ENCODE data around the gene HSPB1.
"Not testable (repeated sequence)": the region's sequence is repeated elsewhere in the genome, so short reads cannot be mapped to it uniquely, and the experiment has no call there.

The HSPB1 gene

GRCh38 chr7:76335417-76335816, 32.9 kb downstream of the HSPB1 start:
- not testable (repeated sequence) for DNase-seq

DNA sequence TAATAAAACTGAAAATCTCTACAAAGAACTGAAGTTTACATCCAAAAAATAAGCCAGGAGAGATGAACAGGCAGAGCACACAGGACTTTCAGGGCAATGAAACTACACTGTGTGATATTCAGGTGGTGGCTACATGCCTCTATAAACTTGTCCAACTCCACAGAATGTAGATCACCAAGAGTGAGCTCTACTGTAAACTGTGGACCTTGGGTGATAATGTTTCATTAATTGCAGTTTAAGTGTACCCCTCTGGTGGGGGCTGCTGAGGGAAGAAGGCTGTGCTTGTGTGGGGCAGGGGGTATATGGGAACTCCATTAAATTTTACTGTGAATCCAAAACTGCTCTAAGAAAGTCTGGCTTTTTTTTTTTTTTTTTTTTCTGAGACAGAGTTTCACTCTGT, 33.6 kb downstream of the HSPB1 start:
- no peak for DNase-seq

- DNase-seq, result no peak
These were observed 34.7 kb downstream of the HSPB1 start for GRCh38 chr7:76337147-76337546.

DNA sequence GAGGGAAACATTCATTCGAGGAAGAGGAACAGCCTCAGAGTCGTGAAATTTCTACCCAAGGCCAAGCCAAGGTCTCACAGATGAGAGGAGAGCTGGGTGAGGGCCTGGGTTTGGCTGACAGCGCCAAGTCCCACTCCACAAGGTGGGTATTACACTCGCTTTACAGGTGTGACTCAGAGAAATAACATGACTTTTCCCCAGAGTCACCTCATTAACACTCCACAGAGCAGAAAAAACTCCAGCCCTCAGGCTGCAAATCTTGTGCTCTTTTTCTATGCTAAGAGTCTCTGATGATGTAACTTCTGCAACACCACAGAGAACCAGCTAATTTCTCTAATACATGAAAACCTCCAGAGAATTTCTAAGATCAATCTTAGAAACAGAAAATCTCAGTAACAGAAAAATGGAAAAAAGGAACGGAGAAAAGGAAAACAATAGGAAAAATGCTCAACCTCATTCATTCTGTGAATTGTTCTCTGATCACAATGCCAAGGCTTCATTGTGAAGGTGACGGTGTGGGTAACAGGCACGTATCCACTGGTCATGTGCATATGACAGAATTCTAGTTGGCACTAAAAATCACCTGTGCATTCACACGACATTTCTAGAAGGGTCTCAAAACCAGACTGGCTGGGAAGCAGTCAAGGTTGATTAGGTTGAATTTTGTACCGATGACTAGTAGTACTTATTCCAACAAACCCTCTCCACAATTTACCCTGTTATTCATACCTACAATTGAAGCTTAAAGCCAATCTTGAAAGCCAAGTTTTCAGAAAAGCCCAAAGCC, 36.0 kb downstream of the HSPB1 start:
- peak; percentile 42 for DNase-seq

DNA sequence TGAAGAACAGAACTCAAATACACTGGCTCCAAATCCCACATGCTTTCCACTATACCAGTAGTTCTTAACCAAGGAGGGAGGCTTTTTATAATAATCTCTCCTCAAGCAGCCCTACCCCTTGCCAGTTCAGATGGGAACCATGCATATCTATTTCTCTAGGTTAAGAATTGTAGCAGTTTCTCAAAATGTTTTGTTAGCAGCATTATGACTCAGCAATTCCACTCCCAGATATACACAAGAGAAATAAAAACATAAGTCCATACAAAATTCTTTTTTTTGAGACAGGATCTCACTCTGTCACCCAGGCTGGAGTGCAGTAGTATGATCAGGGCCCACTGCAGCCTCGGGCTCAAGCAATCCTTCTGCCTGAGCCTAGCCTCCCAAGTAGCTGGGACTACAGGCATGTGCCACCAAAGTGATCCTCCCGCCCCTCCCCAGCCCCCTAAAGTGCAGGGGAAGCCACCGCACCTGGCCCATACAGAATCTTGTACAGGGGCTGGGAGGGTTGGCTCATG, 38.2 kb downstream of the HSPB1 start:
- DNase-seq, result peak; percentile 15

GRCh38 chr7:76342222-76342621, 39.7 kb downstream of the HSPB1 start:
- DNase-seq, result no peak

DNA sequence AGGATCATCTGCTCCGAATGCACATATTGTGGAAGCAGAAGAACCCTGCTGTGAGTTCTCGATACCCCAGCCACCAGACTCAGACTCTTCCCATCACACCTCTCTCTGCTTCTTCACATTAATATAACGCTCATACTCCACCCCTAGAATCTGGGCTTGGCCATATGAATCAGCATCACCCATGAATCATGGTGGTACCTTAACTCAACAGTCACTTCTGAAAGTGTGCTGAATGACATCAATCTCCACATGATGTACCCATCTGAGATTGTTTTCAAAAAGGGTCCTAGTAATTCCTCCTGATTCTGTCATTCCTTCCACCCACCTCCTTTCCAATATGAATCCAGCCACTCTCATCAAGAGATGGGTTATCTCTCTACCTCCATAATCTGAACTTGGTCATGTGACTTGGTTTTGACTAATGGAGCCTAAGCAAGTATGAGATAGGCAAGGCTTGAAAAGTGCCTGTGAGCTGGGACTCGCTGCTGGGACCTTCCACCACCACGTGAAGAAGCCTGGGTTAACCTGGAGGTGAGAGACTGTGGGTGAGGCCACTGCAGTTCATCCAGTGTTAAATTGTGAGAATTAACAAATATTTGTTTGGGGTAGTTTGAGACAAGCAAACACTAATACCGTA, 40.9 kb downstream of the HSPB1 start:
- DNase-seq, result no peak

DNA sequence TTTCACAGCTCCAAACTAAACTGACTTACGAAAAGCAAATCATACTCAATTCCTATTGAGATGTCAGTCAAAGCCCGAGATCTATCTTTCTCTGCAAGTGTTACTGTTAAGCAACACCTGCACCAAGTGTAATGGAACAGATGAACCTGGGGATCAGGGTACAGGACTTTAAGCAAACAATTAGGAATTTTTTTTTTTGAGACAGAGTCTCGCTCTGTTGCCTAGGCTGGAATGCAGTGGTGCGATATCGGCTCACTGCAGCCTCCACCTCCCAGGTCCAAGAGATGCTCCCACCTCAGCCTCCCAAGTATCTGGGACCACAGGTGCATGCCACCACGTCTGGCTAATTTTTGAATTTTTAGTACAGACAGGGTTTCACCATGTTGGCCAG, 41.5 kb downstream of the HSPB1 start:
- DNase-seq, result no peak

- DNase-seq, result no peak
These were observed 43.6 kb downstream of the HSPB1 start for GRCh38 chr7:76346097-76346496.

DNA sequence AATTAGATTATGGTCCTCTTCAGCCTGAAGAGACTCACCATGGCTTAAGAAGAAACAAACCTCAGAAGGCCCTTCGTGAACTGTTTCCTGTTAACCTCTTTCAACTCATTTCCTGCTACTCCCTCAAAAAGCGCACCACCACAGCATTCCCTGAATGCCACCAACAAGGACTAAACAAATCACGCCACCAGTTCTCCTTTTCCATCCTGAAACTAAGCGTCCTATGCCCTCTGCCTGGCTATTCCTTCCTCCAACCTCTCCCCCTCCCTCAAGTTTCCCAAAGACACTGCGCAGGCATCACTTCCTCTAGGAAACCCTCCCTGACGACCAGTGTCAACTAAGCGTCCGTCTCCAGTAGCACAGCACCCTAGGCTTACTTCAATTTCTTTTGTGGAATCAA, 44.3 kb downstream of the HSPB1 start:
- DNase-seq, result no peak

DNA sequence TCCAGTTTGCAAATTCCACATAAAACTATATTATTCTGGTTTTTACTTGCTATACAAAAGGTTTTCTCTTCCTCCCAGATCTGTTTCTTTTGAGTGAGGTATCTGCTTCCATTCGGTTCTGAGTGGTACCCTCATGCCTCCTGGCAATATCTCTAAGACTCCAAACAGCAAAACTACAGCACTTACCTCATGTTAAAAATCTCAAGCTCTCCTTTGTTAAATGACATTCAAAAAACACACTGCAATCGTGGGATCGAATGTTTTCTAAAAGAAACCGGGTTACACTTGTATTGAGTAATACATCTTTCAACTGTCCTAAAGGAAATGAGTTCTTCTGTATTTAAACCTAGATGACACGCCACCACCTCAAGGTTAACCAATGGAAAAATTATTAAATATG, 45.2 kb downstream of the HSPB1 start:
- DNase-seq, result no peak

- DNase-seq, result no peak
These were observed 46.9 kb downstream of the HSPB1 start for GRCh38 chr7:76349313-76349885.

GRCh38 chr7:76351372-76351771, 48.9 kb downstream of the HSPB1 start:
- no peak for DNase-seq

DNA sequence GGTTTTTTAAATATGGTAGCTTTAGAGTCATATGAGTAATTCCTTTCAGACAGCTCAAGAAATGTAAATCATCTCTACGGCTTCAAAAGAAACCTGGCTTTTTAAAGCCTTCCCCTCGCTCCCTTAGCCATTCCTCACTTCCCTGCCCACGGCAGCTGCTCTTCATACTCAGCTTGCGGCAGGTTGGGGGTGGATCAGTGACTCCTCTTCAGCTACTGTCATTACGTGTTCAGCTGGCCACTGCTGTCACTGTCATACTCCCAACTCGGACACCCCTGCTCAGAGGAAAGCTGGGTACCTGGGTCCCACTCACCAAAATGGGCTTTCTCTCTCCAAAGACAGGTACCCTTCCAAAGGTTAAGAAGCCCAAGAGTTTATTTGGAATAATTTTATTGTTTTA, 49.7 kb downstream of the HSPB1 start:
- DNase-seq, result no peak

GRCh38 chr7:76353744-76354143, 51.3 kb downstream of the HSPB1 start:
- DNase-seq, result no peak
